ENCODE measurements around the gene STX19.

- TF ChIP-seq EZH2phosphoT487 (IDR thresholded peaks at IDR 0.05; ENCODE audit: borderline replicate concordance, low read length): no peak
- TF ChIP-seq, protein P1, sequence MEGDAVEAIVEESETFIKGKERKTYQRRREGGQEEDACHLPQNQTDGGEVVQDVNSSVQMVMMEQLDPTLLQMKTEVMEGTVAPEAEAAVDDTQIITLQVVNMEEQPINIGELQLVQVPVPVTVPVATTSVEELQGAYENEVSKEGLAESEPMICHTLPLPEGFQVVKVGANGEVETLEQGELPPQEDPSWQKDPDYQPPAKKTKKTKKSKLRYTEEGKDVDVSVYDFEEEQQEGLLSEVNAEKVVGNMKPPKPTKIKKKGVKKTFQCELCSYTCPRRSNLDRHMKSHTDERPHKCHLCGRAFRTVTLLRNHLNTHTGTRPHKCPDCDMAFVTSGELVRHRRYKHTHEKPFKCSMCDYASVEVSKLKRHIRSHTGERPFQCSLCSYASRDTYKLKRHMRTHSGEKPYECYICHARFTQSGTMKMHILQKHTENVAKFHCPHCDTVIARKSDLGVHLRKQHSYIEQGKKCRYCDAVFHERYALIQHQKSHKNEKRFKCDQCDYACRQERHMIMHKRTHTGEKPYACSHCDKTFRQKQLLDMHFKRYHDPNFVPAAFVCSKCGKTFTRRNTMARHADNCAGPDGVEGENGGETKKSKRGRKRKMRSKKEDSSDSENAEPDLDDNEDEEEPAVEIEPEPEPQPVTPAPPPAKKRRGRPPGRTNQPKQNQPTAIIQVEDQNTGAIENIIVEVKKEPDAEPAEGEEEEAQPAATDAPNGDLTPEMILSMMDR (conservative IDR thresholded peaks at IDR 0.05; ENCODE audit: low read depth, low read length): no peak
Measured at GRCh38 chr3:94001827-94002495, 26.4 kb downstream of the STX19 start.
